Measurements from ENCODE around the gene LMTK3.

DNA sequence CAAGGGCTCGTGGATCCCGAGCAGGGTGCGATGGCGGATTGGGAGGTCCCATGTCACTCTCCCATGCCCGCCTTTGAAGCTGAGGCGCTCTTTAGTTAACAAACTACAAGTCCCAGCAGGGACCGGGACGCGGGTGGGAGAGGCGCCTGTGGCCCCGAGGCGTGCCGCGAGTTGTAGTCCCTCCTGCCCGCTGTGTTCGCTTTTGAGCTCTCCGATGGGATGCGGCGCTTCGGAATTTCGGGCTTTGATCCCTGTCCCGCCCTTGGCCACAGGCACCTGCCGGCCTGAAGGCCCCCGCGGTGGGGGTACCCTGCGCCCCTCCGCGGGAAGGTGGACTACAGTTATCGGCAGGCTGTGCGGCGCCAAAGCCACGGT, 31.5 kb downstream of the LMTK3 start:
- TF ChIP-seq, protein P1, sequence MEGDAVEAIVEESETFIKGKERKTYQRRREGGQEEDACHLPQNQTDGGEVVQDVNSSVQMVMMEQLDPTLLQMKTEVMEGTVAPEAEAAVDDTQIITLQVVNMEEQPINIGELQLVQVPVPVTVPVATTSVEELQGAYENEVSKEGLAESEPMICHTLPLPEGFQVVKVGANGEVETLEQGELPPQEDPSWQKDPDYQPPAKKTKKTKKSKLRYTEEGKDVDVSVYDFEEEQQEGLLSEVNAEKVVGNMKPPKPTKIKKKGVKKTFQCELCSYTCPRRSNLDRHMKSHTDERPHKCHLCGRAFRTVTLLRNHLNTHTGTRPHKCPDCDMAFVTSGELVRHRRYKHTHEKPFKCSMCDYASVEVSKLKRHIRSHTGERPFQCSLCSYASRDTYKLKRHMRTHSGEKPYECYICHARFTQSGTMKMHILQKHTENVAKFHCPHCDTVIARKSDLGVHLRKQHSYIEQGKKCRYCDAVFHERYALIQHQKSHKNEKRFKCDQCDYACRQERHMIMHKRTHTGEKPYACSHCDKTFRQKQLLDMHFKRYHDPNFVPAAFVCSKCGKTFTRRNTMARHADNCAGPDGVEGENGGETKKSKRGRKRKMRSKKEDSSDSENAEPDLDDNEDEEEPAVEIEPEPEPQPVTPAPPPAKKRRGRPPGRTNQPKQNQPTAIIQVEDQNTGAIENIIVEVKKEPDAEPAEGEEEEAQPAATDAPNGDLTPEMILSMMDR (optimal IDR thresholded peaks at IDR 0.05 in 1 of 3, IDR thresholded peaks at IDR 0.05 in 1 of 3, conservative IDR thresholded peaks at IDR 0.05 in 1 of 3; ENCODE audit: extremely low read depth in 1 of 3, insufficient read depth in 2 of 3, low read length in 3 of 3) = no peak
- no peak for TF ChIP-seq EZH2 (IDR thresholded peaks at IDR 0.05; ENCODE audit: low read length)

All from keratinocyte (primary cell).